Naive thymus-derived CD4-positive, alpha-beta T cell (primary cell): ENCODE data around the gene TBX6. TPM values are rescaled to one million over a fixed set of nuclear protein-coding genes. Genes with fewer than 3 reads are reported as not detected.
"Not testable (repeated sequence)": the region's sequence is repeated elsewhere in the genome, so short reads cannot be mapped to it uniquely, and the experiment has no call there.

ENCODE experiments used
- ATAC-seq: fragments of 150-1000 bp; cut with Tn5 transposase; 2 replicates; pipeline ENCODE4 v1.10.0; 2021; ENCODE audit warnings: mild to moderate bottlenecking, moderate library complexity
- CTCF ChIA-PET: fragments of 350-600 bp; sonication (Branson Sonifier 250); formaldehyde crosslinking; loops from one replicate; lab custom pipeline; 2021; ENCODE audit warnings: antibody characterized with exemption; lab: Charles Lee
- POLR2A ChIA-PET: fragments of 350-600 bp; sonication (Branson Sonifier 250); formaldehyde crosslinking; loops from one replicate; lab custom pipeline; 2021; ENCODE audit warnings: antibody characterized with exemption, inconsistent platforms; lab: Charles Lee
- DNase-seq, 9 donors: peaks; one replicate each; pipeline versions ENCODE4 v3.0.0 to v3.0.0-alpha.2; 2020 to 2022; ENCODE audit warnings: mixed read lengths in 1 of 9
- H3K27ac ChIP-seq: one replicate; pipeline ENCODE4 v1.7.0; 2013; ENCODE audit warnings: mild to moderate bottlenecking, low read depth, low read length, moderate library complexity
- H3K27me3 ChIP-seq, 2 donors: one replicate each; pipeline ENCODE4 v1.7.0; 2013; ENCODE audit warnings: low read length in 2 of 2, mild to moderate bottlenecking in 2 of 2, moderate library complexity in 2 of 2; ENCODE audit not compliant: control insufficient read depth in 2 of 2, insufficient read depth in 2 of 2
- H3K36me3 ChIP-seq, 3 experiments: 1 replicate in 2 of 3; 2 replicates in 1 of 3; pipeline ENCODE4 v1.7.0; 2013; ENCODE audit warnings: low read length in 3 of 3, mild to moderate bottlenecking in 3 of 3, moderate library complexity in 1 of 3; ENCODE audit not compliant: insufficient read depth in 3 of 3, control insufficient read depth in 2 of 3
- H3K4me1 ChIP-seq, 2 donors: one replicate each; pipeline ENCODE4 v1.7.0; 2013; ENCODE audit warnings: low read length in 2 of 2, mild to moderate bottlenecking in 2 of 2, moderate library complexity in 1 of 2; ENCODE audit not compliant: control insufficient read depth in 2 of 2, insufficient read depth in 2 of 2
- H3K4me3 ChIP-seq: 2 replicates; pipeline ENCODE4 v1.7.0; 2013; ENCODE audit warnings: mild to moderate bottlenecking, low read length
- H3K9me3 ChIP-seq, 3 experiments: 1 replicate in 2 of 3; 2 replicates in 1 of 3; pipeline ENCODE4 v1.7.0; 2013; ENCODE audit warnings: low read length in 3 of 3; ENCODE audit not compliant: control insufficient read depth in 2 of 3
- H3K27ac Mint-ChIP-seq, 9 donors: one replicate each; pipeline ENCODE4 v1.8.0; 2020 to 2022; ENCODE audit warnings: mixed read lengths in 9 of 9, mild to moderate bottlenecking in 8 of 9, moderate library complexity in 5 of 9, inconsistent platforms in 2 of 9
- H3K27me3 Mint-ChIP-seq, 5 donors: one replicate each; pipeline ENCODE4 v1.8.0; 2021 to 2022; ENCODE audit warnings: mixed read lengths in 5 of 5, mild to moderate bottlenecking in 1 of 5
- H3K36me3 Mint-ChIP-seq, 5 donors: one replicate each; pipeline ENCODE4 v1.8.0; 2020 to 2022; ENCODE audit warnings: mixed read lengths in 5 of 5, mild to moderate bottlenecking in 3 of 5, inconsistent platforms in 1 of 5
- H3K4me1 Mint-ChIP-seq, 7 donors: one replicate each; pipeline ENCODE4 v1.8.0; 2020 to 2022; ENCODE audit warnings: mixed read lengths in 7 of 7, mild to moderate bottlenecking in 3 of 7, inconsistent platforms in 1 of 7
- H3K4me3 Mint-ChIP-seq, 10 donors: one replicate each; pipeline ENCODE4 v1.8.0; 2020 to 2022; ENCODE audit warnings: mild to moderate bottlenecking in 10 of 10, mixed read lengths in 10 of 10, moderate library complexity in 6 of 10, inconsistent platforms in 2 of 10
- H3K9me3 Mint-ChIP-seq, 11 donors: one replicate each; pipeline ENCODE4 v1.8.0; 2020 to 2022; ENCODE audit warnings: mixed read lengths in 11 of 11, mild to moderate bottlenecking in 4 of 11, inconsistent platforms in 1 of 11, moderate library complexity in 1 of 11
- intact Hi-C, 2 donors: fragments of 100-400 bp; cut with micrococcal nuclease; formaldehyde crosslinking; loops; one replicate each; pipeline ENCODE4 v1.15.1; 2023
- polyA plus RNA-seq, 2 donors: library from polyadenylated mRNA; unstranded; fragments of 300-500 nt; fragmentation: Illumina TruSeq; gene quantifications; one replicate each; pipeline ENCODE4 v1.2.3, GENCODE V29; 2021
- total RNA-seq, 6 experiments: library from RNA in 5 of 6; stranded (reverse) in 5 of 6; gene quantifications; 1 replicate in 5 of 6; 2 replicates in 1 of 6; pipeline ENCODE4 v1.2.3 and lab custom pipeline; 2021 to 2026

The TBX6 gene
- total and polyA plus RNA-seq, 7 experiments from 2014 or later, result 0.38 to 3.3 (median 1.6) TPM; not detected in 1

DNA sequence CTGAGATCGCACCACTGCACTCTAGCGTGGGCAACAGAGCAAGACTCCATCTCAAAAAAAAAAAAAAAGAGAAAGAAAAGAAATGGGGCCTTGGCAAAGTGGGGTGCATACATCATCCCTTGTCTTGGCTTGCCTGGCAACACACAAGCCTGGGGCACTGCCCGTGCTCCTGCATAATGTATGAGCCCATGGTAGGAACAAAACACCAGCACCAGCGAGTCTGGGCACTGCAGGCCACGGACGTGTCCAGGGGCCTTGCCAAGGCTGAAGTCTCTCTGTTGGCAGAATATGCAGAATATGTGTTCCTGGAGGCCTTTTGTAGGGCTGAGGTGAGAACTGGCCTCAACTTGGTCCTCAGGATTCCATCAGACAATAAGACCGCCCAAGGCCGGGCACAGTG lies 41.9 kb downstream of the TBX6 start:
- Histone ChIP-seq H3K36me3 (no peaks in the 10 kb centered on the region), H3K4me1 (peaks cover 4 to 5% of the 10 kb centered on the region in 2 donors), H3K27ac (no peak overlapping the region), H3K4me3 (no peak overlapping the region), H3K9me3 (no peaks in the 10 kb centered on the region), H3K27me3 (no peaks in the 10 kb centered on the region)
- CTCF ChIA-PET, result no interaction called here
- H3K27ac Mint-ChIP-seq, result peak overlapping the region in 1 of 9 donors; percentile 15
- intact Hi-C loops, result loop anchor here in 1 of 2 donors (5.0 kb wide), 1 partner anchor 42 kb away; the partner anchor contains the start of gene TBX6
- DNase-seq, result no peak
- no peak overlapping the region for H3K4me3 Mint-ChIP-seq
- peaks cover 2 to 30% (median 16%) of the 10 kb centered on the region in 7 donors for H3K4me1 Mint-ChIP-seq
- no peak for ATAC-seq
- H3K36me3 Mint-ChIP-seq, result no peaks in the 10 kb centered on the region
- H3K9me3 Mint-ChIP-seq, result peaks cover 0 to 1% (median 0%) of the 10 kb centered on the region in 11 donors
- POLR2A ChIA-PET, result interaction anchor here (1.2 kb wide), 1 partner anchor 16 kb away, joined by 3 read pairs; the partner anchor contains the start of gene ALDOA
- H3K27me3 Mint-ChIP-seq, result no peaks in the 10 kb centered on the region

GRCh38 chr16:30046588-30046987 lies 45.1 kb downstream of the TBX6 start:
- H3K4me3 Mint-ChIP-seq, result no peak overlapping the region
- ChIA-PET CTCF (no interaction called here), POLR2A (no interaction called here)
- H3K36me3 ChIP-seq, result no peaks in the 10 kb centered on the region
- H3K27ac Mint-ChIP-seq, result no peak overlapping the region
- H3K9me3 ChIP-seq, result no peaks in the 10 kb centered on the region
- DNase-seq (no peak), ATAC-seq (no peak)
- no peaks in the 10 kb centered on the region for H3K27me3 ChIP-seq
- no peak overlapping the region for H3K4me3 ChIP-seq
- no peaks in the 10 kb centered on the region for H3K4me1 ChIP-seq
- no peak overlapping the region for H3K27ac ChIP-seq
- intact Hi-C loops, result no loop called here
- peaks cover 0 to 9% (median 0%) of the 10 kb centered on the region in 5 donors for H3K27me3 Mint-ChIP-seq
- peaks cover 0 to 9% (median 2%) of the 10 kb centered on the region in 7 donors for H3K4me1 Mint-ChIP-seq
- H3K9me3 Mint-ChIP-seq, result peaks cover 0 to under 1% (median 0%) of the 10 kb centered on the region in 11 donors
- H3K36me3 Mint-ChIP-seq, result no peaks in the 10 kb centered on the region

DNA sequence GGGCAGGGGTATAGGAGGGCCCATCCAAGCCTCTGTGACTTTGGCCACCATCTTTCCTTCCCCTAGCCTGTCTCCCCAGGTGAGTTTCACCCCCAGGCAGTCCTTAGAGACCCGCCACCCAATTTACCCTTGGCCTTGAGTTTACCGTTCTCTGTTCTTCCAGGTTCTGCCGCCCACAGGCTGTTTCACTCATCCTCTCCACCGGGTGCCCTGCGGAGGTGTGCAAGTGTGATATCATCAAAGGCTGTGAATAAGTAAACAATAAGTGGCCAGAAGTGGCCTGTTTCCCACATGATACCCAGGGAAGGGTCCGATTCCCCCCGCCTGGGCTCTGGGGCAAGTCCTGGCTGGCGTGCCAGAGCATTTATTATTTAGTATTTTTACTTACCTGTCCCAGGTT lies 45.5 kb downstream of the TBX6 start:
- H3K27ac ChIP-seq, result no peak overlapping the region
- no peaks in the 10 kb centered on the region for H3K36me3 Mint-ChIP-seq
- H3K4me3 Mint-ChIP-seq, result no peak overlapping the region
- no peaks in the 10 kb centered on the region for H3K9me3 ChIP-seq
- H3K27me3 ChIP-seq, result no peaks in the 10 kb centered on the region
- CTCF ChIA-PET, result no interaction called here
- ATAC-seq (no peak), DNase-seq (no peak)
- no peaks in the 10 kb centered on the region for H3K9me3 Mint-ChIP-seq
- H3K4me1 ChIP-seq, result no peaks in the 10 kb centered on the region
- H3K4me1 Mint-ChIP-seq, result peaks cover 0 to 7% (median 0%) of the 10 kb centered on the region in 7 donors
- peak overlapping the region in 1 of 9 donors; percentile 57 for H3K27ac Mint-ChIP-seq
- POLR2A ChIA-PET, result no interaction called here
- no peak overlapping the region for H3K4me3 ChIP-seq
- intact Hi-C loops, result no loop called here
- no peaks in the 10 kb centered on the region for H3K36me3 ChIP-seq
- H3K27me3 Mint-ChIP-seq, result peaks cover 0 to 10% (median 0%) of the 10 kb centered on the region in 5 donors

- H3K9me3 Mint-ChIP-seq, result no peaks in the 10 kb centered on the region
- Histone ChIP-seq H3K9me3 (no peaks in the 10 kb centered on the region), H3K27ac (no peak overlapping the region), H3K27me3 (no peaks in the 10 kb centered on the region), H3K4me3 (no peak overlapping the region), H3K36me3 (no peaks in the 10 kb centered on the region), H3K4me1 (no peaks in the 10 kb centered on the region)
- peaks cover 0 to 7% (median 0%) of the 10 kb centered on the region in 7 donors for H3K4me1 Mint-ChIP-seq
- intact Hi-C loops, result loop anchor here in 1 of 2 donors (1.0 to 2.0 kb wide), 4 partner anchors 13 to 587 kb away; partner anchors contain the start of gene TBX6
- no peak overlapping the region for H3K4me3 Mint-ChIP-seq
- ChIA-PET CTCF (interaction anchor here (0.9 to 3.3 kb wide), 3 partner anchors 9 to 14 kb away, joined by 3 to 10 read pairs (median 4); no protein-coding TSS in a partner anchor), POLR2A (interaction anchor here (1.3 kb wide), 1 partner anchor 142 kb away, joined by 4 read pairs; the partner anchor contains the start of gene CORO1A)
- DNase-seq, result peak in 3 of 9 donors; percentile 40 to 44 (median 42)
- ATAC-seq, result no peak
- H3K36me3 Mint-ChIP-seq, result no peaks in the 10 kb centered on the region
- no peak overlapping the region for H3K27ac Mint-ChIP-seq
- H3K27me3 Mint-ChIP-seq, result peaks cover 0 to 21% (median 0%) of the 10 kb centered on the region in 5 donors
These were observed 49.9 kb downstream of the TBX6 start for GRCh38 chr16:30041841-30042240.

DNA sequence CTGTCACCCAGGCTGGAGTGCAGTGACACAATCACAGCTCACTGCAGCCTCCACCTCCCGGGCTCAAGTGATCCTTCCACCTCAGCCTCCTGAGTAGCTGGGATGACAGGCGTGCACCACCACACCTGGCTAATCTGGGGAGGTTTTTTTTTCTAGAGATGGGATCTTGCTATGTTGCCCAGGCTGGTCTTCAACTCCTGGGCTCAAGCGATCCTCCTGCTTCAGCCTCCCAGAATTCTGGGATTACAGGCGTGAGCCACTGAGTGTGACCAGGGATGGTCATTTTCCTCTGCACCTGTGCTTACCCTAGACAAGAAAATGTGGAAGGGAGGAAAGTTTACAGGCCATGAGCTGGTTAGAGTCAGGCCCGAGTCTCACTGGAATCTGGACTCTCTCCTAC lies 51.0 kb downstream of the TBX6 start:
- H3K4me1 ChIP-seq, H3K4me3 ChIP-seq, H3K4me3 Mint-ChIP-seq, intact Hi-C loops, H3K4me1 Mint-ChIP-seq, H3K27me3 ChIP-seq, DNase-seq, H3K9me3 ChIP-seq, ATAC-seq, H3K27ac ChIP-seq, H3K36me3 Mint-ChIP-seq, H3K9me3 Mint-ChIP-seq, H3K36me3 ChIP-seq, H3K27ac Mint-ChIP-seq: not testable (repeated sequence)
- POLR2A ChIA-PET, result interaction anchor here (1.3 kb wide), 1 partner anchor 143 kb away, joined by 4 read pairs; the partner anchor contains the start of gene CORO1A
- H3K27me3 Mint-ChIP-seq, result peaks cover 0 to 26% (median 0%) of the 10 kb centered on the region in 5 donors
- CTCF ChIA-PET, result interaction anchor here (0.9 kb wide), 1 partner anchor 15 kb away, joined by 3 read pairs; no protein-coding TSS in a partner anchor

- DNase-seq (no peak), ATAC-seq (peak; percentile 27)
- peaks cover 0 to 31% (median 0%) of the 10 kb centered on the region in 5 donors for H3K27me3 Mint-ChIP-seq
- Histone ChIP-seq H3K36me3 (no peaks in the 10 kb centered on the region), H3K4me1 (no peaks in the 10 kb centered on the region), H3K27ac (no peak overlapping the region), H3K9me3 (no peaks in the 10 kb centered on the region), H3K27me3 (no peaks in the 10 kb centered on the region), H3K4me3 (no peak overlapping the region)
- H3K36me3 Mint-ChIP-seq, result no peaks in the 10 kb centered on the region
- H3K4me3 Mint-ChIP-seq, result no peak overlapping the region
- no peak overlapping the region for H3K27ac Mint-ChIP-seq
- intact Hi-C loops, result no loop called here
- H3K9me3 Mint-ChIP-seq, result no peaks in the 10 kb centered on the region
- POLR2A ChIA-PET, result no interaction called here
- peaks cover 0 to 11% (median 0%) of the 10 kb centered on the region in 7 donors for H3K4me1 Mint-ChIP-seq
- CTCF ChIA-PET, result no interaction called here
These were observed 51.5 kb downstream of the TBX6 start for GRCh38 chr16:30040221-30040620.
